K562 (cell line): ENCODE data around the gene IL31RA. TPM values are rescaled to one million over a fixed set of nuclear protein-coding genes. Genes with fewer than 3 reads are reported as not detected.

ENCODE experiments used
- ATAC-seq: fragments of 200-7000 bp; cut with Tn5 transposase; 3 replicates; pipeline ENCODE4 v1.9.1; 2020; ENCODE audit warnings: moderate library complexity
- BruUV-seq: library from RNA; stranded (reverse); fragments of 400-500 nt; replicated peaks from 2 replicates; lab custom pipeline; 2021; lab: Mats Ljungman, UMichigan
- CTCF ChIA-PET: fragments of 300-600 bp; formaldehyde crosslinking; extraction: SDS; loops from one replicate; lab custom pipeline; 2021; ENCODE audit warnings: low intra/inter-chr PET ratio; lab: Yijun Ruan, JAX
- POLR2A ChIA-PET: fragments of 300-600, 350-650 bp; sonication (Branson Sonifier 250); formaldehyde crosslinking; extraction: SDS; loops from one replicate; lab custom pipeline; 2021; ENCODE audit warnings: antibody characterized with exemption, inconsistent platforms; lab: Yijun Ruan, JAX
- DNase-seq, 4 experiments: peaks; one replicate each; pipeline versions ENCODE4 v3.0.0 to v3.0.0-alpha.2; 2011 to 2018; ENCODE audit warnings: low spot score in 3 of 4, mixed read lengths in 3 of 4; ENCODE audit errors: extremely low read depth in 1 of 4
- FAIRE-seq: peaks from 2 replicates; lab custom pipeline; 2011; peaks lifted over from hg19 to GRCh38; lab: Jason Lieb, UNC
- H2AFZ ChIP-seq: 2 replicates; pipeline ENCODE4 v1.6.0; 2011; ENCODE audit warnings: low read depth, low read length, control low read depth, inconsistent platforms
- H3K27ac ChIP-seq: fragments of 200-600 bp; 3 replicates; pipeline ENCODE4 v1.8.0; 2011; ENCODE audit warnings: low read depth, mild to moderate bottlenecking, control low read depth, inconsistent platforms, low read length, moderate library complexity, mixed read lengths; ENCODE audit errors: extremely low read depth
- H3K27me3 ChIP-seq, 2 experiments: fragments of 300-600 bp in 1 of 2; 2 replicates in 1 of 2; 3 replicates in 1 of 2; pipeline versions ENCODE4 v1.6.0 to v1.8.0; 2011; ENCODE audit warnings: inconsistent platforms in 2 of 2, low read length in 2 of 2, mild to moderate bottlenecking in 1 of 2, mixed read lengths in 1 of 2, moderate library complexity in 1 of 2; ENCODE audit not compliant: control insufficient read depth in 2 of 2, insufficient read depth in 2 of 2
- H3K36me3 ChIP-seq: fragments of 300-600 bp; 3 replicates; pipeline ENCODE4 v1.8.0; 2011; ENCODE audit warnings: mild to moderate bottlenecking, low read length, inconsistent platforms; ENCODE audit not compliant: control insufficient read depth, insufficient read depth
- H3K4me1 ChIP-seq, 2 experiments: fragments of 200-600 bp in 1 of 2; replicated peaks in 1 of 2; 2 replicates in 1 of 2; 3 replicates in 1 of 2; pipeline versions ENCODE4 v1.5.1 to v1.8.0; 2011; ENCODE audit warnings: inconsistent platforms in 2 of 2, low read length in 2 of 2, mild to moderate bottlenecking in 1 of 2, mixed read lengths in 1 of 2, moderate library complexity in 1 of 2; ENCODE audit not compliant: control insufficient read depth in 2 of 2, insufficient read depth in 2 of 2
- H3K4me2 ChIP-seq: 2 replicates; pipeline ENCODE4 v1.6.1; 2011; ENCODE audit warnings: low read length, control low read depth, inconsistent platforms, mixed read lengths; ENCODE audit not compliant: insufficient read depth
- H3K4me3 ChIP-seq: fragments of 200-600 bp; sonication (generic), shearing (Covaris generic); 2 replicates; pipeline ENCODE4 v1.5.1; 2016; ENCODE audit warnings: control low read depth, inconsistent platforms
- H3K79me2 ChIP-seq: fragments of 200-600 bp; 3 replicates; pipeline ENCODE4 v1.8.0; 2011; ENCODE audit warnings: low read length, inconsistent platforms; ENCODE audit not compliant: control insufficient read depth, insufficient read depth
- H3K9ac ChIP-seq, 2 experiments: 2 replicates each; pipeline versions ENCODE4 v1.6.0 to v1.6.1; 2011; ENCODE audit warnings: low read depth in 2 of 2, low read length in 2 of 2, control low read depth in 1 of 2, inconsistent platforms in 1 of 2, mild to moderate bottlenecking in 1 of 2, mixed read lengths in 1 of 2; ENCODE audit not compliant: insufficient read depth in 1 of 2
- H3K9me1 ChIP-seq: one replicate; pipeline ENCODE4 v1.6.0; 2011; ENCODE audit warnings: inconsistent platforms, mild to moderate bottlenecking, low read length, moderate library complexity; ENCODE audit not compliant: control insufficient read depth, insufficient read depth
- H3K9me3 ChIP-seq: replicated peaks from 2 replicates; pipeline ENCODE4 v1.5.1; 2011; ENCODE audit warnings: low read depth, low read length, inconsistent platforms; ENCODE audit not compliant: control insufficient read depth, insufficient read depth
- H4K20me1 ChIP-seq: replicated peaks from 2 replicates; pipeline ENCODE4 v1.6.1; 2011; ENCODE audit warnings: low read length, inconsistent platforms, mixed read lengths; ENCODE audit not compliant: control insufficient read depth, insufficient read depth
- CC2D1A ChIP-seq: fragments of 450-650 bp; IDR thresholded peaks from 2 replicates; pipeline ENCODE4 v1.6.1; 2017; ENCODE audit warnings: mild to moderate bottlenecking
- GABPA ChIP-seq: fragments of 200-800 bp; sonication (Bioruptor generic); conservative IDR thresholded peaks from 2 replicates; pipeline ENCODE4 v1.6.1; 2016; ENCODE audit warnings: low read depth, missing genetic modification characterization, missing compliant biosample characterization
- PKNOX1 ChIP-seq: fragments of 450-650 bp; IDR thresholded peaks from 2 replicates; pipeline ENCODE4 v1.6.1; 2016
- SAP30 ChIP-seq: fragments of 200-600 bp; sonication (generic); IDR thresholded peaks from 2 replicates; pipeline ENCODE4 v1.6.1; 2012; ENCODE audit warnings: borderline replicate concordance, low read depth, mild to moderate bottlenecking, moderate library complexity, low read length, control low read depth, inconsistent platforms; ENCODE audit not compliant: insufficient read depth, poor library complexity, severe bottlenecking
- STAG1 ChIP-seq: sonication (generic); formaldehyde crosslinking; IDR thresholded peaks from 2 replicates; pipeline ENCODE4 v1.5.0; 2020; ENCODE audit warnings: missing genetic modification reagents, borderline replicate concordance
- ZNF175 ChIP-seq: fragments of 200-800 bp; sonication (Bioruptor generic); IDR thresholded peaks from 2 replicates; pipeline ENCODE4 v1.6.1; 2016; ENCODE audit warnings: low read depth, mild to moderate bottlenecking, missing genetic modification characterization, missing compliant biosample characterization
- ZNF830 ChIP-seq: fragments of 250-450 bp; sonication (Bioruptor Pico); IDR thresholded peaks from 2 replicates; pipeline ENCODE4 v1.5.0; 2021; ENCODE audit warnings: mild to moderate bottlenecking
- WGBS: fragments of 100-300 bp; shearing (Covaris generic); methylation state at CpG from one replicate; pipeline ENCODE4 v1.1.6; 2016; ENCODE audit warnings: low coverage, mixed read lengths; ENCODE audit not compliant: insufficient coverage; ENCODE audit errors: missing lambda C conversion rate; 5-methylcytosine and 5-hydroxymethylcytosine counted together
- in situ Hi-C: fragments of 300-500 bp; cut with MboI; formaldehyde crosslinking; loops from 4 replicates; pipeline ENCODE4 v1.15.0; 2018; ENCODE audit warnings: inconsistent platforms, mixed read lengths
- intact Hi-C: fragments of 100-400 bp; cut with micrococcal nuclease; formaldehyde crosslinking; loops from 2 replicates; pipeline ENCODE4 v1.14.2; 2022
- polyA plus RNA-seq, 8 experiments: library from polyadenylated mRNA; depleted of rRNA in 4 of 8; stranded (reverse) in 5 of 8; unstranded in 3 of 8; fragments of >200 nt; fragmentation: Nextera tagmentation in 2 of 8; fragmentation: Illumina TruSeq in 1 of 8; extraction: Ambion mirVana in 2 of 8; extraction: Trizol in 1 of 8; gene quantifications; 2 replicates each; pipeline versions ENCODE4 v1.2.1 to v1.2.3, GENCODE V29; 2011 to 2014; ENCODE audit warnings: inconsistent platforms in 1 of 8, missing spikeins in 1 of 8
- total RNA-seq, 7 experiments: library from RNA; depleted of rRNA in 6 of 7; stranded (reverse); fragments of >200 nt in 6 of 7; fragmentation: Illumina TruSeq in 2 of 7; extraction: Trizol in 2 of 7; gene quantifications; 2 replicates each; pipeline versions ENCODE4 v1.2.1 to v1.2.3, GENCODE V29; 2011 to 2021; ENCODE audit warnings: low replicate concordance in 1 of 7
- TF ChIP-seq, protein P1 (sequence below): fragments of 450-650 bp; IDR thresholded peaks from 2 replicates; pipeline ENCODE4 v1.6.1; 2016; ENCODE audit warnings: mild to moderate bottlenecking, moderate library complexity

The IL31RA gene
- total and polyA plus RNA-seq, 9 of the 15 experiments (the other 6 are each of a cell fraction or from before 2014, with no cell fraction given): not detected

DNA sequence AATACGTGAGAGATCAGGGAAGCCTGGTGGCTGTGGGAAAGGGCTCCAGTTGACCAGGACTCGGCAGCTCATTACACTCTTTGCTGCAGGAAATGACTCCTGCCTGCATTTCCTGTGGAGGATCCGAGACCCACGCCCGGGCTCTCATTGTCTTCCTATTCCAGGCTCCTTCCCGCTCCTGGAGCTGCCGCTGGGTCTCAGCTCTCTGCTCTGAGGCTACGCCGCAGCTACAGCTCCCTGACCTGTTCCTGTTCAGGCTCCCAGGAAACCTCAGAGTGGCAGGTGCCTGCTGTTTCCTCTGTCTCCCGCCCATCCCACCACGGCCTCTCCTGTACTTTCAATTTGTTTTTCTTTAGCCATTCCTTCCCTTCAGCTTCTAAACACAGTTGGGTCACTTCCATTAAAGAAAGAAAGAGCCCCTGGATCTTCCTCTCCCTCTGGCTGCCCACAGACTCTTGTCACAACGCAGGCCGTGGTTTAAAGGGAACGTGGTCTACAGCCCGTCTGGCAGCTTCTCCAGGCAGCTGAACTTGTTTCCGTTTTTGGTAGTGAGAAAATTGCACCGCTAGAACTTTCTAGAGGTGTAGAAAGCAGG is 72.1 kb downstream of the IL31RA start:
- H3K4me1 ChIP-seq: peaks cover 4 to 7% of the 10 kb centered on the region in 2 experiments; a peak in 3 of 5 replicates
- H3K9me3 ChIP-seq: no peaks in the 10 kb centered on the region
- H3K4me2 ChIP-seq: peak overlapping the region; percentile 47
- no TSS peak for BruUV-seq
- ChIA-PET POLR2A (interaction anchor here (0.7 to 2.5 kb wide), 3 partner anchors 9 to 360 kb away, joined by 3 to 8 read pairs (median 3); no protein-coding TSS in a partner anchor), CTCF (no interaction called here)
- H3K4me3 ChIP-seq: peak overlapping the region; percentile 20; the same call in 1 of the 2 replicates
- H4K20me1 ChIP-seq: peaks cover 8% of the 10 kb centered on the region
- peak overlapping the region in 1 of 2 experiments; percentile 80; a peak in 3 of 4 replicates for H3K9ac ChIP-seq
- H3K79me2 ChIP-seq: no peaks in the 10 kb centered on the region
- H3K36me3 ChIP-seq: no peaks in the 10 kb centered on the region
- H3K27ac ChIP-seq: no peak overlapping the region
- FAIRE-seq: peak; percentile 29
- DNase-seq: no peak
- peaks cover 2 to 33% of the 10 kb centered on the region in 2 experiments; a peak in 2 of 5 replicates for H3K27me3 ChIP-seq
- intact Hi-C loops: no loop called here
- in situ Hi-C loops: no loop called here
- no peaks in the 10 kb centered on the region for H3K9me1 ChIP-seq
- 10% methylated on average over 17 of the region's 17 CpGs for WGBS
- peak; percentile 20; the same call in 2 of the 3 replicates for ATAC-seq
- H2AFZ ChIP-seq: peak overlapping the region; percentile 79
- TF ChIP-seq CC2D1A: no peak
- no peak for TF ChIP-seq SAP30
- 0 out of 2 replicates have a peak, but pooled peaks have one; percentile 11 for TF ChIP-seq PKNOX1
- TF ChIP-seq, protein P1, sequence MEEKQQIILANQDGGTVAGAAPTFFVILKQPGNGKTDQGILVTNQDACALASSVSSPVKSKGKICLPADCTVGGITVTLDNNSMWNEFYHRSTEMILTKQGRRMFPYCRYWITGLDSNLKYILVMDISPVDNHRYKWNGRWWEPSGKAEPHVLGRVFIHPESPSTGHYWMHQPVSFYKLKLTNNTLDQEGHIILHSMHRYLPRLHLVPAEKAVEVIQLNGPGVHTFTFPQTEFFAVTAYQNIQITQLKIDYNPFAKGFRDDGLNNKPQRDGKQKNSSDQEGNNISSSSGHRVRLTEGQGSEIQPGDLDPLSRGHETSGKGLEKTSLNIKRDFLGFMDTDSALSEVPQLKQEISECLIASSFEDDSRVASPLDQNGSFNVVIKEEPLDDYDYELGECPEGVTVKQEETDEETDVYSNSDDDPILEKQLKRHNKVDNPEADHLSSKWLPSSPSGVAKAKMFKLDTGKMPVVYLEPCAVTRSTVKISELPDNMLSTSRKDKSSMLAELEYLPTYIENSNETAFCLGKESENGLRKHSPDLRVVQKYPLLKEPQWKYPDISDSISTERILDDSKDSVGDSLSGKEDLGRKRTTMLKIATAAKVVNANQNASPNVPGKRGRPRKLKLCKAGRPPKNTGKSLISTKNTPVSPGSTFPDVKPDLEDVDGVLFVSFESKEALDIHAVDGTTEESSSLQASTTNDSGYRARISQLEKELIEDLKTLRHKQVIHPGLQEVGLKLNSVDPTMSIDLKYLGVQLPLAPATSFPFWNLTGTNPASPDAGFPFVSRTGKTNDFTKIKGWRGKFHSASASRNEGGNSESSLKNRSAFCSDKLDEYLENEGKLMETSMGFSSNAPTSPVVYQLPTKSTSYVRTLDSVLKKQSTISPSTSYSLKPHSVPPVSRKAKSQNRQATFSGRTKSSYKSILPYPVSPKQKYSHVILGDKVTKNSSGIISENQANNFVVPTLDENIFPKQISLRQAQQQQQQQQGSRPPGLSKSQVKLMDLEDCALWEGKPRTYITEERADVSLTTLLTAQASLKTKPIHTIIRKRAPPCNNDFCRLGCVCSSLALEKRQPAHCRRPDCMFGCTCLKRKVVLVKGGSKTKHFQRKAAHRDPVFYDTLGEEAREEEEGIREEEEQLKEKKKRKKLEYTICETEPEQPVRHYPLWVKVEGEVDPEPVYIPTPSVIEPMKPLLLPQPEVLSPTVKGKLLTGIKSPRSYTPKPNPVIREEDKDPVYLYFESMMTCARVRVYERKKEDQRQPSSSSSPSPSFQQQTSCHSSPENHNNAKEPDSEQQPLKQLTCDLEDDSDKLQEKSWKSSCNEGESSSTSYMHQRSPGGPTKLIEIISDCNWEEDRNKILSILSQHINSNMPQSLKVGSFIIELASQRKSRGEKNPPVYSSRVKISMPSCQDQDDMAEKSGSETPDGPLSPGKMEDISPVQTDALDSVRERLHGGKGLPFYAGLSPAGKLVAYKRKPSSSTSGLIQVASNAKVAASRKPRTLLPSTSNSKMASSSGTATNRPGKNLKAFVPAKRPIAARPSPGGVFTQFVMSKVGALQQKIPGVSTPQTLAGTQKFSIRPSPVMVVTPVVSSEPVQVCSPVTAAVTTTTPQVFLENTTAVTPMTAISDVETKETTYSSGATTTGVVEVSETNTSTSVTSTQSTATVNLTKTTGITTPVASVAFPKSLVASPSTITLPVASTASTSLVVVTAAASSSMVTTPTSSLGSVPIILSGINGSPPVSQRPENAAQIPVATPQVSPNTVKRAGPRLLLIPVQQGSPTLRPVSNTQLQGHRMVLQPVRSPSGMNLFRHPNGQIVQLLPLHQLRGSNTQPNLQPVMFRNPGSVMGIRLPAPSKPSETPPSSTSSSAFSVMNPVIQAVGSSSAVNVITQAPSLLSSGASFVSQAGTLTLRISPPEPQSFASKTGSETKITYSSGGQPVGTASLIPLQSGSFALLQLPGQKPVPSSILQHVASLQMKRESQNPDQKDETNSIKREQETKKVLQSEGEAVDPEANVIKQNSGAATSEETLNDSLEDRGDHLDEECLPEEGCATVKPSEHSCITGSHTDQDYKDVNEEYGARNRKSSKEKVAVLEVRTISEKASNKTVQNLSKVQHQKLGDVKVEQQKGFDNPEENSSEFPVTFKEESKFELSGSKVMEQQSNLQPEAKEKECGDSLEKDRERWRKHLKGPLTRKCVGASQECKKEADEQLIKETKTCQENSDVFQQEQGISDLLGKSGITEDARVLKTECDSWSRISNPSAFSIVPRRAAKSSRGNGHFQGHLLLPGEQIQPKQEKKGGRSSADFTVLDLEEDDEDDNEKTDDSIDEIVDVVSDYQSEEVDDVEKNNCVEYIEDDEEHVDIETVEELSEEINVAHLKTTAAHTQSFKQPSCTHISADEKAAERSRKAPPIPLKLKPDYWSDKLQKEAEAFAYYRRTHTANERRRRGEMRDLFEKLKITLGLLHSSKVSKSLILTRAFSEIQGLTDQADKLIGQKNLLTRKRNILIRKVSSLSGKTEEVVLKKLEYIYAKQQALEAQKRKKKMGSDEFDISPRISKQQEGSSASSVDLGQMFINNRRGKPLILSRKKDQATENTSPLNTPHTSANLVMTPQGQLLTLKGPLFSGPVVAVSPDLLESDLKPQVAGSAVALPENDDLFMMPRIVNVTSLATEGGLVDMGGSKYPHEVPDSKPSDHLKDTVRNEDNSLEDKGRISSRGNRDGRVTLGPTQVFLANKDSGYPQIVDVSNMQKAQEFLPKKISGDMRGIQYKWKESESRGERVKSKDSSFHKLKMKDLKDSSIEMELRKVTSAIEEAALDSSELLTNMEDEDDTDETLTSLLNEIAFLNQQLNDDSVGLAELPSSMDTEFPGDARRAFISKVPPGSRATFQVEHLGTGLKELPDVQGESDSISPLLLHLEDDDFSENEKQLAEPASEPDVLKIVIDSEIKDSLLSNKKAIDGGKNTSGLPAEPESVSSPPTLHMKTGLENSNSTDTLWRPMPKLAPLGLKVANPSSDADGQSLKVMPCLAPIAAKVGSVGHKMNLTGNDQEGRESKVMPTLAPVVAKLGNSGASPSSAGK: 0 out of 2 replicates have a peak, but pooled peaks have one; percentile 17
- TF ChIP-seq ZNF830: no peak
- 0 out of 2 replicates have a peak, but pooled peaks have one; percentile 33 for TF ChIP-seq ZNF175 (CRISPR knock-in tag)
- TF ChIP-seq STAG1 (CRISPR knock-in tag): no peak
- peak; percentile 39; the same call in 1 of the 2 replicates for TF ChIP-seq GABPA (tag)
